Mononuclear cell (primary cell): ENCODE data around the gene GPR39. TPM values are rescaled to one million over a fixed set of nuclear protein-coding genes. Genes with fewer than 3 reads are reported as not detected.
"Not testable (repeated sequence)": the region's sequence is repeated elsewhere in the genome, so short reads cannot be mapped to it uniquely, and the experiment has no call there.

Source experiments
- H3K27me3 ChIP-seq: 2 replicates; pipeline ENCODE4 v1.6.0; 2011; ENCODE audit warnings: low read length, control low read depth; ENCODE audit not compliant: insufficient read depth
- H3K4me1 ChIP-seq: 2 replicates; pipeline ENCODE4 v1.5.1; 2011; ENCODE audit warnings: mild to moderate bottlenecking, low read length, control low read depth; ENCODE audit not compliant: insufficient read depth
- H3K4me3 ChIP-seq: 2 replicates; pipeline ENCODE4 v1.5.1; 2011; ENCODE audit warnings: mild to moderate bottlenecking, low read length, moderate library complexity
- H3K9me3 ChIP-seq: 2 replicates; pipeline ENCODE4 v1.5.1; 2011; ENCODE audit warnings: low read depth, mild to moderate bottlenecking, control low read depth, low read length
- total RNA-seq: library from RNA; depleted of rRNA; stranded (reverse); fragments of >200 nt; gene quantifications from one replicate; pipeline ENCODE4 v1.2.3, GENCODE V29; 2012

GPR39 gene
- total RNA-seq, 1 donor = not detected

- not testable (repeated sequence) for H3K4me1 ChIP-seq, H3K4me3 ChIP-seq, H3K27me3 ChIP-seq, H3K9me3 ChIP-seq
These were observed 19.6 kb upstream of the GPR39 start for GRCh38 chr2:132397042-132397441.

GRCh38 chr2:132400169-132400900 lies 16.3 kb upstream of the GPR39 start:
- Histone ChIP-seq H3K4me1 (no peaks in the 10 kb centered on the region), H3K27me3 (no peaks in the 10 kb centered on the region)

GRCh38 chr2:132400901-132401240 lies 15.7 kb upstream of the GPR39 start:
- peaks cover under 1% of the 10 kb centered on the region for H3K27me3 ChIP-seq
- no peaks in the 10 kb centered on the region for H3K9me3 ChIP-seq
- H3K4me1 ChIP-seq = no peaks in the 10 kb centered on the region
- H3K4me3 ChIP-seq = no peak overlapping the region

More at GRCh38 chr2:132400169-132400900, 16.3 kb upstream of the GPR39 start:
- no peaks in the 10 kb centered on the region for H3K9me3 ChIP-seq
- no peak overlapping the region for H3K4me3 ChIP-seq

- no peak overlapping the region for H3K4me3 ChIP-seq
- H3K4me1 ChIP-seq = no peaks in the 10 kb centered on the region
- no peaks in the 10 kb centered on the region for H3K9me3 ChIP-seq
- H3K27me3 ChIP-seq = peaks cover 3% of the 10 kb centered on the region
These were observed 15.3 kb upstream of the GPR39 start for GRCh38 chr2:132401326-132401725.

- no peaks in the 10 kb centered on the region for H3K9me3 ChIP-seq
- no peak overlapping the region for H3K4me3 ChIP-seq
- no peaks in the 10 kb centered on the region for H3K4me1 ChIP-seq
- H3K27me3 ChIP-seq = peaks cover 3% of the 10 kb centered on the region
These were observed 13.5 kb upstream of the GPR39 start for GRCh38 chr2:132403146-132403545.

- Histone ChIP-seq H3K4me1 (no peaks in the 10 kb centered on the region), H3K9me3 (no peaks in the 10 kb centered on the region), H3K4me3 (no peak overlapping the region), H3K27me3 (peaks cover 3% of the 10 kb centered on the region)
These were observed 12.5 kb upstream of the GPR39 start for GRCh38 chr2:132404056-132404455.

GRCh38 chr2:132407784-132408183 lies 8.8 kb upstream of the GPR39 start:
- H3K4me1 ChIP-seq = no peaks in the 10 kb centered on the region
- H3K27me3 ChIP-seq = peaks cover 6% of the 10 kb centered on the region
- H3K4me3 ChIP-seq = no peak overlapping the region
- no peaks in the 10 kb centered on the region for H3K9me3 ChIP-seq

GRCh38 chr2:132412021-132412420 lies 4.6 kb upstream of the GPR39 start:
- Histone ChIP-seq H3K4me1 (no peaks in the 10 kb centered on the region), H3K9me3 (no peaks in the 10 kb centered on the region), H3K4me3 (no peak overlapping the region), H3K27me3 (peaks cover 17% of the 10 kb centered on the region)

GRCh38 chr2:132414081-132414480 lies 2.5 kb upstream of the GPR39 start:
- H3K27me3 ChIP-seq = peaks cover 17% of the 10 kb centered on the region
- H3K9me3 ChIP-seq = no peaks in the 10 kb centered on the region
- H3K4me1 ChIP-seq = no peaks in the 10 kb centered on the region
- no peak overlapping the region for H3K4me3 ChIP-seq

- Histone ChIP-seq H3K4me1 (no peaks in the 10 kb centered on the region), H3K4me3 (no peak overlapping the region), H3K27me3 (peaks cover 17% of the 10 kb centered on the region), H3K9me3 (no peaks in the 10 kb centered on the region)
These were observed 1.2 kb upstream of the GPR39 start for GRCh38 chr2:132415256-132415914.

- no peaks in the 10 kb centered on the region for H3K4me1 ChIP-seq
- H3K27me3 ChIP-seq = peaks cover 17% of the 10 kb centered on the region
- no peaks in the 10 kb centered on the region for H3K9me3 ChIP-seq
- H3K4me3 ChIP-seq = no peak overlapping the region
These were observed 486 bp upstream of the GPR39 start for GRCh38 chr2:132415915-132416722.

GRCh38 chr2:132417430-132418035 lies 928 bp downstream of the GPR39 start:
- Histone ChIP-seq H3K4me1 (no peaks in the 10 kb centered on the region), H3K27me3 (peaks cover 14% of the 10 kb centered on the region), H3K4me3 (no peak overlapping the region), H3K9me3 (no peaks in the 10 kb centered on the region)

GRCh38 chr2:132419235-132419634 lies 2.6 kb downstream of the GPR39 start:
- Histone ChIP-seq H3K27me3 (peaks cover 12% of the 10 kb centered on the region), H3K9me3 (no peaks in the 10 kb centered on the region), H3K4me3 (no peak overlapping the region), H3K4me1 (no peaks in the 10 kb centered on the region)

- Histone ChIP-seq H3K27me3 (peaks cover 11% of the 10 kb centered on the region), H3K9me3 (no peaks in the 10 kb centered on the region), H3K4me1 (no peaks in the 10 kb centered on the region), H3K4me3 (no peak overlapping the region)
These were observed 3.3 kb downstream of the GPR39 start for GRCh38 chr2:132419941-132420340.
